NOMO-1 treated with DMSO at 0.1 percent for 48 hours (cell line): ENCODE measurements around the gene TUBG1.

Experiments
- DNase-seq: peaks from one replicate; lab custom pipeline; 2025; ENCODE audit not compliant: unreplicated experiment; lab: John Stamatoyannopoulos, UW

Gene TUBG1

GRCh38 chr17:42609182-42609813, at the start of gene TUBG1, which contains the start of gene RETREG3:
TSS of gene TUBG1 (plus strand) at chr17:42609683. CDS start at chr17:42609738, 55 bp downstream.
TSS of gene RETREG3 (minus strand) at chr17:42609374. CDS start at chr17:42609324, 50 bp downstream.
- DNase-seq: peak; percentile 99

GRCh38 chr17:42560246-42560645, 49.2 kb upstream of the TUBG1 start:
- DNase-seq: no peak

GRCh38 chr17:42561897-42562387, 47.5 kb upstream of the TUBG1 start, which contains the start of gene COASY:
TSS of gene COASY (plus strand) at chr17:42562148. CDS start at chr17:42562623, 475 bp downstream.
- DNase-seq: peak; percentile 92

DNA sequence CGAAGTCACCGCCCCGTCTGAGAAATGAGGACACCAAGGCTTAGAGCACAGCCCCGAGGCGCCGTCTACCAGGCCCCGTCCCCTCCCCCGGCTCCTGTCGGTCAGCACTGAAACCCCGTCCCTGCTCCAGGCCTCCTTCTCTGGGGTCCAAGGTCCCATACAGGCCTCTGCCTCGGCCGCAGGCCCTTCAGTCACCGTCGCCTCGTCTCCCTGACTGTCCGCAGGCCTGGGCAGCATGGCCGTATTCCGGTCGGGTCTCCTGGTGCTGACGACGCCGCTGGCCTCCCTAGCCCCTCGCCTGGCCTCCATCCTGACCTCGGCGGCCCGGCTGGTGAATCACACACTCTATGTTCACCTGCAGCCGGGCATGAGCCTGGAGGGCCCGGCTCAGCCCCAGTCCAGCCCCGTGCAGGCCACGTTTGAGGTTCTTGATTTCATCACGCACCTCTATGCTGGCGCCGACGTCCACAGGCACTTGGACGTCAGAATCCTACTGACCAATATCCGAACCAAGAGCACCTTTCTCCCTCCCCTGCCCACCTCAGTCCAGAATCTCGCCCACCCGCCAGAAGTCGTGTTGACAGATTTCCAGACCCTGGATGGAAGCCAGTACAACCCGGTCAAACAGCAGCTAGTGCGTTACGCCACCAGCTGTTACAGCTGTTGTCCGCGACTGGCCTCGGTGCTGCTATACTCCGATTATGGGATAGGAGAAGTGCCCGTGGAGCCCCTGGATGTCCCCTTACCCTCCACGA, 46.9 kb upstream of the TUBG1 start:
- DNase-seq: peak; percentile 58

DNA sequence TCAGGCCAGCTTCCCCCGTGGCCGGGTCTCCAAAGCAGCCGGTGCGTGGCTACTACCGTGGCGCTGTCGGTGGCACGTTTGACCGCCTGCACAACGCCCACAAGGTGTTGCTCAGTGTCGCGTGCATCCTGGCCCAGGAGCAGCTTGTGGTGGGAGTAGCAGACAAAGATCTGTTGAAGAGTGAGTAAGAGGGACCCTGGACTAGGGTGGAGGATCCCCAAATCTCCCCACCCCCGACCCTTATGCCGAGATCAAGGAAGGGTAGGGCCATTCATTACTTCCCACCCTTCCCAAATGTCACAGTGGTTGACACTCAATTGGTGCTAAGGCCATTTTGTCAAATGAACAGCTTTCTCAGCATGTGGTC, 46.4 kb upstream of the TUBG1 start:
- no peak for DNase-seq

- DNase-seq: no peak
Measured at GRCh38 chr17:42563543-42563942, 45.9 kb upstream of the TUBG1 start.

DNA sequence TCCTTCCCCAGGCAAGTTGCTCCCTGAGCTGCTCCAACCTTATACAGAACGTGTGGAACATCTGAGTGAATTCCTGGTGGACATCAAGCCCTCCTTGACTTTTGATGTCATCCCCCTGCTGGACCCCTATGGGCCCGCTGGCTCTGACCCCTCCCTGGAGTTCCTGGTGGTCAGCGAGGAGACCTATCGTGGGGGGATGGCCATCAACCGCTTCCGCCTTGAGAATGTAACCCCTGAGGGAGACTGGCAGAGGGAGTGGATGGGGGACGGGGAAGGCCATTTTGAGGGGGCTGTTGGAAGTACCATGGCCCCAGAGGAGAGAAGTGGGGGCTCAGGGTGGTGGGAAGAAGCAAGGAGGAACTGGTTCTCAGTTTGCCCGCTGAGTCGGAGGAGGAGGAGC, 45.5 kb upstream of the TUBG1 start:
- DNase-seq: no peak

DNA sequence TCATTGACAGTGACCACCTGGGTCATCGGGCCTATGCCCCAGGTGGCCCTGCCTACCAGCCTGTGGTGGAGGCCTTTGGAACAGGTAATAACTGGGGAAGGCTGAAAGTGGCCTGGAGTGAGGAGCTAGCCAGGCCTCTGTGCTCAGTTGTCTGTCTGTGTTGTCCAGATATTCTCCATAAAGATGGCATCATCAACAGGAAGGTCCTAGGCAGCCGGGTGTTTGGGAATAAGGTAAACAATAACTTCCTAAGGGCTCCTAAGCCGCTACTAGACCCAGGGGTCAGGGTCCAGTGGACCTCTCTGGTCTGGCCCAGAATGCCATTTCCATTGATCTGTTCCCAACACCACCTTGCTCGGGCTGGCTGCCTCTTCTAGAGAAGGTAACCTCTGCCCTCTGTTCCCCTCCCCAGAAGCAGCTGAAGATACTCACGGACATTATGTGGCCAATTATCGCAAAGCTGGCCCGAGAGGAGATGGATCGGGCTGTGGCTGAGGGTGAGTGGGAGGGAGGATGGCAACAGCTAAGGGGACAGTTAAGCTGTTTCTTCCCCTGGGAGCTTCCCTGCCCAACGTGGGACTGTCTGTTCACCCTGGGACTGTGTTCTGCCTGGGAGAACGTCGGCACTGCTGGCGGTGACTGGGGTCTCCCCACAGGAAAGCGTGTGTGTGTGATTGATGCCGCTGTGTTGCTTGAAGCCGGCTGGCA, 44.5 kb upstream of the TUBG1 start:
- no peak for DNase-seq

GRCh38 chr17:42565523-42566214, 43.8 kb upstream of the TUBG1 start:
- DNase-seq: no peak

GRCh38 chr17:42566215-42566882, 43.1 kb upstream of the TUBG1 start:
- no peak for DNase-seq

DNA sequence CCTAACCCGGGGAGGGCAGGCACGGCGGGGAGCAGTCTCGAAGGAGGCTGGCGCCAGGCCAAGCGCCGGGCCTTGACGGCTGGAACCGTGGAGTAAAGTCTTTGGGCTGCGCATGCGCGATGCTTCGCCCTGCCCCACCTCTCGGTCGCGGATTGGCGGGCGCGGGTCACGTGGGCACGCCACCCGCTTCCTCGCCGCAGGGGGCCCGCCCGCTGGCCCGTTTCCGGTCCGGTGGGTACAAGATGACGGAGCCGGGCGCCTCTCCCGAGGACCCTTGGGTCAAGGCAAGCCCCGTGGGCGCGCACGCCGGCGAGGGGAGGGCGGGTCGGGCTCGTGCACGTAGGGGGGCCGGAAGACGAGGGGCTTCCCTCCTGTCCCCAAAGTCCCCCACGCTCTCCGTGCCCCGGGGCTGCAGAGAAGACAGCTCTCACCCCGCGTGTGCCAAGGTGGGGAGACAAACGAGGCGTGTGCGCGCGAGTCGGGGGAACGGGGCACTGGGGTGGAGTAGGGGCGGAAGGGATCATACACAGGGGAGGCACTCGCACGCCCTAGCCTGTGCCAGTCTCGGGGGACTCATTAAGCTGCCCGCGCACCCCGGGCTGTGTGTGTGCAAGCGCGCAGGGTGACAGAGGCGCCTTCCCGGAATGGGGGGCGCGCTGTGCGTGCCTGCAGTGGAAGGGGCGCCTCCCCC, 42.5 kb upstream of the TUBG1 start, which contains the start of gene MLX:
TSS of gene MLX (plus strand) at position 218 of the 691 bp plus-strand sequence. CDS start at position 243, 25 bp downstream.
- peak; percentile 83 for DNase-seq

GRCh38 chr17:42568341-42569111, 41.0 kb upstream of the TUBG1 start:
- no peak for DNase-seq

- DNase-seq: no peak
Measured at GRCh38 chr17:42571435-42572225, 37.9 kb upstream of the TUBG1 start.

DNA sequence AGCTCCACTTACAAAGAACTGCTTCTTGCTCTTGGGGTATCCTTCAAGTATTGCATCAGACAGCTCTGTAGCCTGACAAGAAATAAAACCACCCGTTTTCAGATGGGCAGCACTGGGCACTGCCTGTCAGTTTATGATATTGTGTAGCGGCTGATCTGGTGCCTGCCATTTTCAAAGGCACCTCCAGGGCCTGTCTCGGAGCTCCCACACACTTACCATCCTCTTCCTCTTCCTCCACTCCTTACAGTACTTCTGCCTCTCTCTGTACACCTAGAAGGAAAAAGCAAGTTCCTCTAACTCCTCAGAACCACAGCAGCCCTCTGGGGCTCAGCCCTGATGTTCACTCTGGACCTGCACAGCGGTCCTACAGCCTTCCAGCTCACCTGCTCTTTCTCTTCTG, 36.4 kb upstream of the TUBG1 start:
- DNase-seq: no peak

- DNase-seq: no peak
Measured at GRCh38 chr17:42574463-42574862, 35.0 kb upstream of the TUBG1 start.

- peak; percentile 4 for DNase-seq
Measured at GRCh38 chr17:42577140-42577531, 32.3 kb upstream of the TUBG1 start.

DNA sequence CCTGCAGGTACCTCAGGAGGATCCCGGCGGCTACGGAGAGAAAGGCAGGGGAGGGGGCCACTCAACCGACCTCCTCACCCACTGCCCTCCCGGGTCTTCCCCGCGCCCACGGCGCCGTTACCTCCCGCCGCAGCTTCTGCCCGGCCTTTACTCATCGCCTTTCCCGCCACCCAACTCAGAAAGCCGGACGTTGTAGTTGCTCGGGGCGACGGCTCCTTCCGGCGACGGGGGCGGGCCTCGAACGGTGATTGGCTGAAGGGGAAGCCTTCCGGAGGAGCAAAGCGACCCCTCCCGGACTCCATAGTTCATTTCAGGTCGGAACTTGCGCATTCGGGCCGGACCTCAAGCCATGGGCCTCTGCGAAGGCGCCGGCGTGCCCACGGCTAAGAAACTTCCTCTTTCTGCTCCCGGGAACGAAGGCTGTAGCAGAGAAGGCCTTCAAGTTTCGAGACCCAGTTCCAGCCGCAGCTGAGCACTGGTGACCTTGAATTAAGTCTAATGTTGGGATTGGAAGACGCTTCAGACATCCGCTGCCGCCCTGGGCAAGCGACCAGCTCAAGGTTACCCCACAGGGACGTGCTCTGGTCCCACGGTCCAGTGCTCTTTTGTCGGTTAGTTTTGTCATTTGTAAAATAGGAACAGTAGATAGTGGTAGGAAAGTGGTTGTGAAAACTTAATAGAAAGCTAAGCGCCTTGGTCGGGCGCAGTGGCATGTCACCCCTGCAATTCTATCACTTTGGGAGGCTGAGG, 31.8 kb upstream of the TUBG1 start, which contains the start of gene PSMC3IP:
TSS of gene PSMC3IP (minus strand) at position 198 of the 750 bp plus-strand sequence. CDS start at position 155, 43 bp downstream.
- DNase-seq: peak; percentile 99
